ENCODE data around the gene SPN.
"Not testable (repeated sequence)": the region's sequence is repeated elsewhere in the genome, so short reads cannot be mapped to it uniquely, and the experiment has no call there.

- not testable (repeated sequence) for TF ChIP-seq CTCF (IDR thresholded peaks at IDR 0.05); EHMT2 (IDR thresholded peaks at IDR 0.05; ENCODE audit: low read depth); EP300 (IDR thresholded peaks at IDR 0.05); RFX5 (IDR thresholded peaks at IDR 0.05)
- TF ChIP-seq, protein P1, sequence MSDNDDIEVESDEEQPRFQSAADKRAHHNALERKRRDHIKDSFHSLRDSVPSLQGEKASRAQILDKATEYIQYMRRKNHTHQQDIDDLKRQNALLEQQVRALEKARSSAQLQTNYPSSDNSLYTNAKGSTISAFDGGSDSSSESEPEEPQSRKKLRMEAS (IDR thresholded peaks at IDR 0.05): not testable (repeated sequence)
These were observed 27.1 kb upstream of the SPN start for GRCh38 chr16:29635902-29636301.

All from A549 (cell line).